Inflammatory macrophage treated with lipopolysaccharide for 1 hour (primary cell): ENCODE data around the gene STK40.

ENCODE experiments used
- DNase-seq, 2 donors: peaks; one replicate each; pipeline ENCODE4 v3.0.0-alpha.2; 2020 to 2022

The STK40 gene

GRCh38 chr1:36342426-36343185 lies 43.1 kb downstream of the STK40 start:
- peak in 1 of 2 donors; percentile 42 for DNase-seq

GRCh38 chr1:36341626-36342320 lies 44.0 kb downstream of the STK40 start:
- DNase-seq = no peak

GRCh38 chr1:36339615-36340014 lies 46.1 kb downstream of the STK40 start:
- DNase-seq = no peak

GRCh38 chr1:36339215-36339614 lies 46.5 kb downstream of the STK40 start:
- DNase-seq = no peak

GRCh38 chr1:36337830-36338229 lies 47.9 kb downstream of the STK40 start:
- no peak for DNase-seq

GRCh38 chr1:36330940-36331339 lies 54.8 kb downstream of the STK40 start:
- DNase-seq = no peak

- DNase-seq = no peak
These were observed 55.9 kb downstream of the STK40 start for GRCh38 chr1:36329817-36330216.

GRCh38 chr1:36328713-36329112 lies 57.0 kb downstream of the STK40 start:
- peak; percentile 33 to 42 for DNase-seq

GRCh38 chr1:36328088-36328480 lies 57.6 kb downstream of the STK40 start:
- DNase-seq = no peak

- DNase-seq = no peak
These were observed 58.2 kb downstream of the STK40 start for GRCh38 chr1:36327421-36328087.

- DNase-seq = no peak
These were observed 59.2 kb downstream of the STK40 start for GRCh38 chr1:36326499-36326898.

- DNase-seq = no peak
These were observed 61.4 kb downstream of the STK40 start for GRCh38 chr1:36324353-36324703.

- peak in 1 of 2 donors; percentile 33 for DNase-seq
These were observed 61.9 kb downstream of the STK40 start, which contains the start of gene EVA1B for GRCh38 chr1:36323636-36324352. Gene EVA1B, minus strand, starts transcription at chr1:36323645. Its CDS starts 608 bp downstream, at chr1:36323037.

- no peak for DNase-seq
These were observed 62.7 kb downstream of the STK40 start for GRCh38 chr1:36322786-36323635.

GRCh38 chr1:36322041-36322785 lies 63.5 kb downstream of the STK40 start:
- DNase-seq = no peak

GRCh38 chr1:36321119-36321951 lies 64.4 kb downstream of the STK40 start:
- DNase-seq = peak in 1 of 2 donors; percentile 24

GRCh38 chr1:36320767-36321118 lies 65.0 kb downstream of the STK40 start:
- no peak for DNase-seq

GRCh38 chr1:36320291-36320761 lies 65.4 kb downstream of the STK40 start:
- no peak for DNase-seq

- no peak for DNase-seq
These were observed 76.3 kb downstream of the STK40 start for GRCh38 chr1:36309397-36309796.

- no peak for DNase-seq
These were observed 78.0 kb downstream of the STK40 start for GRCh38 chr1:36307601-36308330.
